Skeletal muscle cell (primary cell): Measurements from ENCODE around the gene FOXN1.
"Not testable (repeated sequence)": the region's sequence is repeated elsewhere in the genome, so short reads cannot be mapped to it uniquely, and the experiment has no call there.

Experiments
- DNase-seq: peaks from one replicate; pipeline ENCODE4 v3.0.0-alpha.2; 2010; ENCODE audit warnings: low read depth
- H3K4me3 ChIP-seq: 2 replicates; pipeline ENCODE4 v1.5.1; 2011; ENCODE audit warnings: low read depth, mild to moderate bottlenecking, control low read depth, low read length, moderate library complexity

Gene FOXN1

GRCh38 chr17:28505986-28506665 is at the start of gene FOXN1:
FOXN1 (plus strand) TSS chr17:28506348; CDS start chr17:28523970, 17,622 bp downstream.
- DNase-seq, result no peak
- no peak within 1 kb of the TSS for H3K4me3 ChIP-seq

- no peak for DNase-seq
- H3K4me3 ChIP-seq, result no peak overlapping the region
Observed at GRCh38 chr17:28457890-28458289, 48.3 kb upstream of the FOXN1 start.

GRCh38 chr17:28458881-28459280 is 47.3 kb upstream of the FOXN1 start:
- H3K4me3 ChIP-seq, DNase-seq: not testable (repeated sequence)

GRCh38 chr17:28460901-28461300 is 45.2 kb upstream of the FOXN1 start:
- DNase-seq, result no peak
- H3K4me3 ChIP-seq, result no peak overlapping the region

GRCh38 chr17:28466001-28466400 is 40.1 kb upstream of the FOXN1 start:
- no peak overlapping the region for H3K4me3 ChIP-seq
- DNase-seq, result no peak

- no peak for DNase-seq
- H3K4me3 ChIP-seq, result no peak overlapping the region
Observed at GRCh38 chr17:28466521-28467048, 39.6 kb upstream of the FOXN1 start.

GRCh38 chr17:28467456-28468025 is 38.6 kb upstream of the FOXN1 start:
- DNase-seq, result peak; percentile 19
- no peak overlapping the region for H3K4me3 ChIP-seq

- DNase-seq, H3K4me3 ChIP-seq: not testable (repeated sequence)
Observed at GRCh38 chr17:28468033-28468735, 38.0 kb upstream of the FOXN1 start.

GRCh38 chr17:28468781-28469180 is 37.4 kb upstream of the FOXN1 start:
- DNase-seq, result no peak
- H3K4me3 ChIP-seq, result no peak overlapping the region

GRCh38 chr17:28469376-28469775 is 36.8 kb upstream of the FOXN1 start:
- DNase-seq, result no peak
- H3K4me3 ChIP-seq, result no peak overlapping the region

- H3K4me3 ChIP-seq, result no peak overlapping the region
- DNase-seq, result no peak
Observed at GRCh38 chr17:28470266-28470913, 35.8 kb upstream of the FOXN1 start.

GRCh38 chr17:28470914-28471366 is 35.2 kb upstream of the FOXN1 start:
- no peak for DNase-seq
- H3K4me3 ChIP-seq, result no peak overlapping the region

- DNase-seq, result no peak
- no peak overlapping the region for H3K4me3 ChIP-seq
Observed at GRCh38 chr17:28471531-28472342, 34.4 kb upstream of the FOXN1 start.

GRCh38 chr17:28472871-28473497 is 33.2 kb upstream of the FOXN1 start:
- H3K4me3 ChIP-seq, result no peak overlapping the region
- DNase-seq, result no peak

- no peak within 1 kb of the TSS for H3K4me3 ChIP-seq
- no peak for DNase-seq
Observed at GRCh38 chr17:28473542-28473941, 32.6 kb upstream of the FOXN1 start, which contains the start of gene SLC13A2. SLC13A2 (plus strand) TSS chr17:28473644; CDS start chr17:28473713, 69 bp downstream.

- no peak overlapping the region for H3K4me3 ChIP-seq
- DNase-seq, result no peak
Observed at GRCh38 chr17:28474111-28474531, 32.0 kb upstream of the FOXN1 start.

GRCh38 chr17:28475151-28475900 is 30.8 kb upstream of the FOXN1 start:
- no peak overlapping the region for H3K4me3 ChIP-seq
- no peak for DNase-seq
